K562 (cell line): Measurements from ENCODE around the gene CHD5. TPM values are rescaled to one million over a fixed set of nuclear protein-coding genes. Genes with fewer than 3 reads are reported as not detected.

Experiments
- ATAC-seq: fragments of 200-7000 bp; cut with Tn5 transposase; 3 replicates; pipeline ENCODE4 v1.9.1; 2020; ENCODE audit warnings: moderate library complexity
- BruUV-seq: library from RNA; stranded (reverse); fragments of 400-500 nt; replicated peaks from 2 replicates; lab custom pipeline; 2021; lab: Mats Ljungman, UMichigan
- CTCF ChIA-PET: fragments of 300-600 bp; formaldehyde crosslinking; extraction: SDS; loops from one replicate; lab custom pipeline; 2021; ENCODE audit warnings: low intra/inter-chr PET ratio; lab: Yijun Ruan, JAX
- POLR2A ChIA-PET: fragments of 300-600, 350-650 bp; sonication (Branson Sonifier 250); formaldehyde crosslinking; extraction: SDS; loops from one replicate; lab custom pipeline; 2021; ENCODE audit warnings: antibody characterized with exemption, inconsistent platforms; lab: Yijun Ruan, JAX
- DNase-seq, 4 experiments: peaks; one replicate each; pipeline versions ENCODE4 v3.0.0 to v3.0.0-alpha.2; 2011 to 2018; ENCODE audit warnings: low spot score in 3 of 4, mixed read lengths in 3 of 4; ENCODE audit errors: extremely low read depth in 1 of 4
- FAIRE-seq: peaks from 2 replicates; lab custom pipeline; 2011; peaks lifted over from hg19 to GRCh38; lab: Jason Lieb, UNC
- H2AFZ ChIP-seq: 2 replicates; pipeline ENCODE4 v1.6.0; 2011; ENCODE audit warnings: low read depth, low read length, control low read depth, inconsistent platforms
- H3K27ac ChIP-seq: fragments of 200-600 bp; 3 replicates; pipeline ENCODE4 v1.8.0; 2011; ENCODE audit warnings: low read depth, mild to moderate bottlenecking, control low read depth, inconsistent platforms, low read length, moderate library complexity, mixed read lengths; ENCODE audit errors: extremely low read depth
- H3K27me3 ChIP-seq, 2 experiments: fragments of 300-600 bp in 1 of 2; 2 replicates in 1 of 2; 3 replicates in 1 of 2; pipeline versions ENCODE4 v1.6.0 to v1.8.0; 2011; ENCODE audit warnings: inconsistent platforms in 2 of 2, low read length in 2 of 2, mild to moderate bottlenecking in 1 of 2, mixed read lengths in 1 of 2, moderate library complexity in 1 of 2; ENCODE audit not compliant: control insufficient read depth in 2 of 2, insufficient read depth in 2 of 2
- H3K36me3 ChIP-seq: fragments of 300-600 bp; 3 replicates; pipeline ENCODE4 v1.8.0; 2011; ENCODE audit warnings: mild to moderate bottlenecking, low read length, inconsistent platforms; ENCODE audit not compliant: control insufficient read depth, insufficient read depth
- H3K4me1 ChIP-seq, 2 experiments: fragments of 200-600 bp in 1 of 2; replicated peaks in 1 of 2; 2 replicates in 1 of 2; 3 replicates in 1 of 2; pipeline versions ENCODE4 v1.5.1 to v1.8.0; 2011; ENCODE audit warnings: inconsistent platforms in 2 of 2, low read length in 2 of 2, mild to moderate bottlenecking in 1 of 2, mixed read lengths in 1 of 2, moderate library complexity in 1 of 2; ENCODE audit not compliant: control insufficient read depth in 2 of 2, insufficient read depth in 2 of 2
- H3K4me2 ChIP-seq: 2 replicates; pipeline ENCODE4 v1.6.1; 2011; ENCODE audit warnings: low read length, control low read depth, inconsistent platforms, mixed read lengths; ENCODE audit not compliant: insufficient read depth
- H3K4me3 ChIP-seq: fragments of 200-600 bp; sonication (generic), shearing (Covaris generic); 2 replicates; pipeline ENCODE4 v1.5.1; 2016; ENCODE audit warnings: control low read depth, inconsistent platforms
- H3K79me2 ChIP-seq: fragments of 200-600 bp; 3 replicates; pipeline ENCODE4 v1.8.0; 2011; ENCODE audit warnings: low read length, inconsistent platforms; ENCODE audit not compliant: control insufficient read depth, insufficient read depth
- H3K9ac ChIP-seq, 2 experiments: 2 replicates each; pipeline versions ENCODE4 v1.6.0 to v1.6.1; 2011; ENCODE audit warnings: low read depth in 2 of 2, low read length in 2 of 2, control low read depth in 1 of 2, inconsistent platforms in 1 of 2, mild to moderate bottlenecking in 1 of 2, mixed read lengths in 1 of 2; ENCODE audit not compliant: insufficient read depth in 1 of 2
- H3K9me1 ChIP-seq: one replicate; pipeline ENCODE4 v1.6.0; 2011; ENCODE audit warnings: inconsistent platforms, mild to moderate bottlenecking, low read length, moderate library complexity; ENCODE audit not compliant: control insufficient read depth, insufficient read depth
- H3K9me3 ChIP-seq: replicated peaks from 2 replicates; pipeline ENCODE4 v1.5.1; 2011; ENCODE audit warnings: low read depth, low read length, inconsistent platforms; ENCODE audit not compliant: control insufficient read depth, insufficient read depth
- H4K20me1 ChIP-seq: replicated peaks from 2 replicates; pipeline ENCODE4 v1.6.1; 2011; ENCODE audit warnings: low read length, inconsistent platforms, mixed read lengths; ENCODE audit not compliant: control insufficient read depth, insufficient read depth
- ATF1 ChIP-seq, 2 experiments: fragments of 450-650 bp in 1 of 2; IDR thresholded peaks; 2 replicates each; pipeline ENCODE4 v1.6.1; 2016; ENCODE audit warnings: missing compliant biosample characterization in 1 of 2, missing genetic modification characterization in 1 of 2
- CTCF ChIP-seq, 3 experiments: IDR thresholded peaks in 2 of 3; conservative IDR thresholded peaks in 1 of 3; 2 replicates each; pipeline ENCODE4 v1.5.1; 2011 to 2012; ENCODE audit warnings: low read length in 3 of 3, mild to moderate bottlenecking in 3 of 3, control low read depth in 2 of 3, improper control_type of control experiment in 1 of 3, inconsistent platforms in 1 of 3, low read depth in 1 of 3, mixed read lengths in 1 of 3, moderate library complexity in 1 of 3; ENCODE audit not compliant: insufficient read depth in 2 of 3
- SAFB ChIP-seq: fragments of 200-400 bp; formaldehyde crosslinking; IDR thresholded peaks from 2 replicates; pipeline ENCODE4 v1.6.1; 2017; ENCODE audit warnings: low read depth, low read length, borderline replicate concordance
- ZNF12 ChIP-seq: sonication (generic); formaldehyde crosslinking; IDR thresholded peaks from 2 replicates; pipeline ENCODE4 v1.4.0; 2020; ENCODE audit warnings: mild to moderate bottlenecking, missing genetic modification reagents
- ZNF76 ChIP-seq: fragments of 250-450 bp; sonication (Bioruptor Pico); IDR thresholded peaks from 2 replicates; pipeline ENCODE4 v1.4.0; 2020; ENCODE audit warnings: mild to moderate bottlenecking, moderate library complexity, borderline replicate concordance
- ZNF830 ChIP-seq: fragments of 250-450 bp; sonication (Bioruptor Pico); IDR thresholded peaks from 2 replicates; pipeline ENCODE4 v1.5.0; 2021; ENCODE audit warnings: mild to moderate bottlenecking
- WGBS: fragments of 100-300 bp; shearing (Covaris generic); methylation state at CpG from one replicate; pipeline ENCODE4 v1.1.6; 2016; ENCODE audit warnings: low coverage, mixed read lengths; ENCODE audit not compliant: insufficient coverage; ENCODE audit errors: missing lambda C conversion rate; 5-methylcytosine and 5-hydroxymethylcytosine counted together
- in situ Hi-C: fragments of 300-500 bp; cut with MboI; formaldehyde crosslinking; loops from 4 replicates; pipeline ENCODE4 v1.15.0; 2018; ENCODE audit warnings: inconsistent platforms, mixed read lengths
- intact Hi-C: fragments of 100-400 bp; cut with micrococcal nuclease; formaldehyde crosslinking; loops from 2 replicates; pipeline ENCODE4 v1.14.2; 2022
- polyA plus RNA-seq, 8 experiments: library from polyadenylated mRNA; depleted of rRNA in 4 of 8; stranded (reverse) in 5 of 8; unstranded in 3 of 8; fragments of >200 nt; fragmentation: Nextera tagmentation in 2 of 8; fragmentation: Illumina TruSeq in 1 of 8; extraction: Ambion mirVana in 2 of 8; extraction: Trizol in 1 of 8; gene quantifications; 2 replicates each; pipeline versions ENCODE4 v1.2.1 to v1.2.3, GENCODE V29; 2011 to 2014; ENCODE audit warnings: inconsistent platforms in 1 of 8, missing spikeins in 1 of 8
- total RNA-seq, 7 experiments: library from RNA; depleted of rRNA in 6 of 7; stranded (reverse); fragments of >200 nt in 6 of 7; fragmentation: Illumina TruSeq in 2 of 7; extraction: Trizol in 2 of 7; gene quantifications; 2 replicates each; pipeline versions ENCODE4 v1.2.1 to v1.2.3, GENCODE V29; 2011 to 2021; ENCODE audit warnings: low replicate concordance in 1 of 7

Gene CHD5
- total and polyA plus RNA-seq, 9 of the 15 experiments (the other 6 are each of a cell fraction or from before 2014, with no cell fraction given), result 0.03 to 0.52 (median 0.11) TPM; not detected in 2

GRCh38 chr1:6162773-6163172 is 17.3 kb downstream of the CHD5 start:
- FAIRE-seq (no peak), ATAC-seq (peak; percentile 66), DNase-seq (peak in 2 of 4 experiments; percentile 45 to 55)
- Histone ChIP-seq H3K27ac (no peak overlapping the region), H3K4me1 (peaks cover 0 to 3% of the 10 kb centered on the region in 2 experiments; a peak in 3 of 5 replicates), H3K27me3 (peaks cover 57 to 89% of the 10 kb centered on the region in 2 experiments), H3K9me3 (no peaks in the 10 kb centered on the region), H3K9me1 (peaks cover 3% of the 10 kb centered on the region), H3K9ac (no peak overlapping the region), H3K79me2 (no peaks in the 10 kb centered on the region), H3K36me3 (no peaks in the 10 kb centered on the region), H3K4me3 (no peak overlapping the region), H4K20me1 (peaks cover 55% of the 10 kb centered on the region), H3K4me2 (no peak overlapping the region), H2AFZ (no peak overlapping the region)
- 2% methylated on average over 13 of the region's 13 CpGs for WGBS
- intact Hi-C loops (no loop called here), in situ Hi-C loops (no loop called here)
- CTCF ChIA-PET, result no interaction called here
- no TSS peak for BruUV-seq
- TF ChIP-seq SAFB, result no peak
- TF ChIP-seq CTCF (IDR thresholded peaks at IDR 0.05 in 2 of 3, conservative IDR thresholded peaks at IDR 0.05 in 1 of 3; ENCODE audit: insufficient read depth in 2 of 3, low read depth in 1 of 3, low read length in 3 of 3), result peak in 1 of 3 experiments; percentile 39; a peak in 2 of 6 replicates
- POLR2A ChIA-PET, result no interaction called here

GRCh38 chr1:6162341-6162740 is 17.8 kb downstream of the CHD5 start:
- 1% methylated on average over 7 of the region's 7 CpGs for WGBS
- FAIRE-seq (no peak), ATAC-seq (no peak), DNase-seq (no peak)
- peaks cover 0 to 6% of the 10 kb centered on the region in 2 experiments; a peak in 3 of 5 replicates for H3K4me1 ChIP-seq
- peaks cover 3% of the 10 kb centered on the region for H3K9me1 ChIP-seq
- H3K4me3 ChIP-seq, result no peak overlapping the region
- no peaks in the 10 kb centered on the region for H3K36me3 ChIP-seq
- no peaks in the 10 kb centered on the region for H3K79me2 ChIP-seq
- H3K4me2 ChIP-seq, result no peak overlapping the region
- BruUV-seq, result no TSS peak
- intact Hi-C loops, result no loop called here
- CTCF ChIA-PET, result no interaction called here
- H3K9ac ChIP-seq, result no peak overlapping the region
- no peak overlapping the region for H3K27ac ChIP-seq
- H3K27me3 ChIP-seq, result peaks cover 55 to 89% of the 10 kb centered on the region in 2 experiments
- POLR2A ChIA-PET, result interaction anchor here (0.7 kb wide), 1 partner anchor 11 kb away, joined by 3 read pairs; no protein-coding TSS in a partner anchor
- H3K9me3 ChIP-seq, result no peaks in the 10 kb centered on the region
- peaks cover 52% of the 10 kb centered on the region for H4K20me1 ChIP-seq
- no peak overlapping the region for H2AFZ ChIP-seq
- TF ChIP-seq ATF1 (CRISPR knock-in tag; IDR thresholded peaks at IDR 0.05) (no peak), ATF1 (tag; IDR thresholded peaks at IDR 0.05) (no peak), ZNF830 (no peak), ZNF76 (CRISPR knock-in tag) (no peak), ZNF12 (CRISPR knock-in tag) (no peak)
- in situ Hi-C loops, result no loop called here
